PFSK-1 (cell line): ENCODE results near the gene TBCE.

Experiments
- FOXP2 ChIP-seq: optimal IDR thresholded peaks from 2 replicates; pipeline ENCODE3; 2011; ENCODE audit warnings: borderline replicate concordance, control low read depth, inconsistent platforms; ENCODE audit not compliant: insufficient read depth; ENCODE audit errors: extremely low read length, extremely low read depth
- POLR2AphosphoS5 ChIP-seq: IDR thresholded peaks from 2 replicates; pipeline ENCODE4 v1.6.1; 2012; ENCODE audit warnings: low read depth, mild to moderate bottlenecking, control low read depth, low read length, moderate library complexity
- SIN3A ChIP-seq: IDR thresholded peaks from 2 replicates; pipeline ENCODE4 v1.6.1; 2012; ENCODE audit warnings: mild to moderate bottlenecking, low read length, moderate library complexity, borderline replicate concordance; ENCODE audit not compliant: insufficient read depth
- TAF1 ChIP-seq: IDR thresholded peaks from 2 replicates; pipeline ENCODE4 v1.6.1; 2012; ENCODE audit warnings: low read length, control low read depth, borderline replicate concordance; ENCODE audit not compliant: insufficient read depth
- TF ChIP-seq, protein P1 (sequence below), 2 experiments: IDR thresholded peaks; 2 replicates each; pipeline versions ENCODE4 v1.6.1 to v1.8.0; 2011 to 2012; ENCODE audit warnings: low read depth in 2 of 2, low read length in 2 of 2, control low read depth in 1 of 2, inconsistent platforms in 1 of 2, mild to moderate bottlenecking in 1 of 2, moderate library complexity in 1 of 2; ENCODE audit not compliant: insufficient read depth in 1 of 2

DNA sequence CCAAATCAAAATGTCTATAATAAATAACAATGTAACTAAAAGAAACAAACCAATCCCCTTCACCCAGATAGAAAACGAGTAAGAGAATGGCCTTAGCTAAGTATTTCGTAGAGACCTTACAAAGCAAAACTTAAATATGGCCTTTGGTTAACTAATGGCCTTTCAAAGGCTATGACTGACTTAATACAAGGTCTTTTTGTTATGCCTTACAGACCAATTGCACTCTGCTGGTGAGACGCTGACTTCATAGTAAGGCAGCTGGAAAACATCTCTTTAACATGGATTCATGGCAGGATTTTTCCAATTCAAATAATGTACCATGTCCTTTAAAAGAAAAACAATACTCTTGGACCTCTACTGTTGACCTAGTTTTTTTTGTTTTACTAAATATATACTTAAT lies 15.8 kb upstream of the TBCE start:
- TF ChIP-seq POLR2AphosphoS5 (no peak), SIN3A (no peak), TAF1 (no peak), FOXP2 (no peak)
- TF ChIP-seq, protein P1, sequence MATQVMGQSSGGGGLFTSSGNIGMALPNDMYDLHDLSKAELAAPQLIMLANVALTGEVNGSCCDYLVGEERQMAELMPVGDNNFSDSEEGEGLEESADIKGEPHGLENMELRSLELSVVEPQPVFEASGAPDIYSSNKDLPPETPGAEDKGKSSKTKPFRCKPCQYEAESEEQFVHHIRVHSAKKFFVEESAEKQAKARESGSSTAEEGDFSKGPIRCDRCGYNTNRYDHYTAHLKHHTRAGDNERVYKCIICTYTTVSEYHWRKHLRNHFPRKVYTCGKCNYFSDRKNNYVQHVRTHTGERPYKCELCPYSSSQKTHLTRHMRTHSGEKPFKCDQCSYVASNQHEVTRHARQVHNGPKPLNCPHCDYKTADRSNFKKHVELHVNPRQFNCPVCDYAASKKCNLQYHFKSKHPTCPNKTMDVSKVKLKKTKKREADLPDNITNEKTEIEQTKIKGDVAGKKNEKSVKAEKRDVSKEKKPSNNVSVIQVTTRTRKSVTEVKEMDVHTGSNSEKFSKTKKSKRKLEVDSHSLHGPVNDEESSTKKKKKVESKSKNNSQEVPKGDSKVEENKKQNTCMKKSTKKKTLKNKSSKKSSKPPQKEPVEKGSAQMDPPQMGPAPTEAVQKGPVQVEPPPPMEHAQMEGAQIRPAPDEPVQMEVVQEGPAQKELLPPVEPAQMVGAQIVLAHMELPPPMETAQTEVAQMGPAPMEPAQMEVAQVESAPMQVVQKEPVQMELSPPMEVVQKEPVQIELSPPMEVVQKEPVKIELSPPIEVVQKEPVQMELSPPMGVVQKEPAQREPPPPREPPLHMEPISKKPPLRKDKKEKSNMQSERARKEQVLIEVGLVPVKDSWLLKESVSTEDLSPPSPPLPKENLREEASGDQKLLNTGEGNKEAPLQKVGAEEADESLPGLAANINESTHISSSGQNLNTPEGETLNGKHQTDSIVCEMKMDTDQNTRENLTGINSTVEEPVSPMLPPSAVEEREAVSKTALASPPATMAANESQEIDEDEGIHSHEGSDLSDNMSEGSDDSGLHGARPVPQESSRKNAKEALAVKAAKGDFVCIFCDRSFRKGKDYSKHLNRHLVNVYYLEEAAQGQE (IDR thresholded peaks at IDR 0.05; ENCODE audit: insufficient read depth in 1 of 2, low read depth in 2 of 2, low read length in 2 of 2), result no peak
